ENCODE measurements around the gene DCUN1D1. TPM values are rescaled to one million over a fixed set of nuclear protein-coding genes. Genes with fewer than 3 reads are reported as not detected.

Gene DCUN1D1
- total and polyA plus RNA-seq, 2 of the 8 experiments (the other 6 are each of a cell fraction or from before 2014, with no cell fraction given): 6.8 to 70.3 TPM

DNA sequence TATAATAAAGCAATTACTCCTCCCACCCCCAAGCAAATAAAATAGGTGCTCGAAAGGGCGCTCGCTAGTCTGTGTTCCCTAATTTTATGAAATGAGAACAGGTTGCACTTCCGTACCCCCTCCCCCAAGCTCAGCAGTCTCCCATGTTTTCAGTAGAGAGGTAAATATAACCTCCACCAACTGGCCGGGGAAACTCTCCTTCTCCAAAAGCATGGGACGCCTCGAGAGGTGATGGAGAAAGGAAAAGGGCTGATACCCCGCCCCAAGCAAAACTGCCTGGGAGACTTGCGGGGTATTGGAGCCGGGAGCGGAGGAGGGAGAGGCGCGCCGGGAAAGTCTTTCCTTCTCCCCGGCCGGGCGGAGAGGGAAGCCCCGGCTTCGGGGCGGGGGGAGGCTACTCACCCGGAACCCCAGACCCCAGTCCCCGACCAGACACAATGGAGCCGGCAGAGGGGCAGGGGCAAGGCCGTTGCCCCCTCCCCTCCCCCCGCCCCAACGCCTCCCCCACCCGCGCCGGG, 605 bp downstream of the DCUN1D1 start (continued):
- TF ChIP-seq TAF7 (optimal IDR thresholded peaks at IDR 0.05; ENCODE audit: borderline replicate concordance, low read depth, low read length) (peak; percentile 39), BCL11A (IDR thresholded peaks at IDR 0.05; ENCODE audit: low read depth in 2 of 2, low read length in 2 of 2) (no peak), POLR2AphosphoS5 (IDR thresholded peaks at IDR 0.05; ENCODE audit: low read depth, low read length) (no peak), SIX5 (IDR thresholded peaks at IDR 0.05; ENCODE audit: low read depth, low read length) (no peak), CTBP2 (IDR thresholded peaks at IDR 0.05; ENCODE audit: borderline replicate concordance, insufficient read depth, insufficient read length, low read length) (peak; percentile 33), RNF2 (IDR thresholded peaks at IDR 0.05; ENCODE audit: borderline replicate concordance, low read depth, low read length, missing control alignments, poor library complexity, severe bottlenecking) (no peak), ASH2L (IDR thresholded peaks at IDR 0.05; ENCODE audit: low read length) (peak; percentile 87)
- TF ChIP-seq, protein P1, sequence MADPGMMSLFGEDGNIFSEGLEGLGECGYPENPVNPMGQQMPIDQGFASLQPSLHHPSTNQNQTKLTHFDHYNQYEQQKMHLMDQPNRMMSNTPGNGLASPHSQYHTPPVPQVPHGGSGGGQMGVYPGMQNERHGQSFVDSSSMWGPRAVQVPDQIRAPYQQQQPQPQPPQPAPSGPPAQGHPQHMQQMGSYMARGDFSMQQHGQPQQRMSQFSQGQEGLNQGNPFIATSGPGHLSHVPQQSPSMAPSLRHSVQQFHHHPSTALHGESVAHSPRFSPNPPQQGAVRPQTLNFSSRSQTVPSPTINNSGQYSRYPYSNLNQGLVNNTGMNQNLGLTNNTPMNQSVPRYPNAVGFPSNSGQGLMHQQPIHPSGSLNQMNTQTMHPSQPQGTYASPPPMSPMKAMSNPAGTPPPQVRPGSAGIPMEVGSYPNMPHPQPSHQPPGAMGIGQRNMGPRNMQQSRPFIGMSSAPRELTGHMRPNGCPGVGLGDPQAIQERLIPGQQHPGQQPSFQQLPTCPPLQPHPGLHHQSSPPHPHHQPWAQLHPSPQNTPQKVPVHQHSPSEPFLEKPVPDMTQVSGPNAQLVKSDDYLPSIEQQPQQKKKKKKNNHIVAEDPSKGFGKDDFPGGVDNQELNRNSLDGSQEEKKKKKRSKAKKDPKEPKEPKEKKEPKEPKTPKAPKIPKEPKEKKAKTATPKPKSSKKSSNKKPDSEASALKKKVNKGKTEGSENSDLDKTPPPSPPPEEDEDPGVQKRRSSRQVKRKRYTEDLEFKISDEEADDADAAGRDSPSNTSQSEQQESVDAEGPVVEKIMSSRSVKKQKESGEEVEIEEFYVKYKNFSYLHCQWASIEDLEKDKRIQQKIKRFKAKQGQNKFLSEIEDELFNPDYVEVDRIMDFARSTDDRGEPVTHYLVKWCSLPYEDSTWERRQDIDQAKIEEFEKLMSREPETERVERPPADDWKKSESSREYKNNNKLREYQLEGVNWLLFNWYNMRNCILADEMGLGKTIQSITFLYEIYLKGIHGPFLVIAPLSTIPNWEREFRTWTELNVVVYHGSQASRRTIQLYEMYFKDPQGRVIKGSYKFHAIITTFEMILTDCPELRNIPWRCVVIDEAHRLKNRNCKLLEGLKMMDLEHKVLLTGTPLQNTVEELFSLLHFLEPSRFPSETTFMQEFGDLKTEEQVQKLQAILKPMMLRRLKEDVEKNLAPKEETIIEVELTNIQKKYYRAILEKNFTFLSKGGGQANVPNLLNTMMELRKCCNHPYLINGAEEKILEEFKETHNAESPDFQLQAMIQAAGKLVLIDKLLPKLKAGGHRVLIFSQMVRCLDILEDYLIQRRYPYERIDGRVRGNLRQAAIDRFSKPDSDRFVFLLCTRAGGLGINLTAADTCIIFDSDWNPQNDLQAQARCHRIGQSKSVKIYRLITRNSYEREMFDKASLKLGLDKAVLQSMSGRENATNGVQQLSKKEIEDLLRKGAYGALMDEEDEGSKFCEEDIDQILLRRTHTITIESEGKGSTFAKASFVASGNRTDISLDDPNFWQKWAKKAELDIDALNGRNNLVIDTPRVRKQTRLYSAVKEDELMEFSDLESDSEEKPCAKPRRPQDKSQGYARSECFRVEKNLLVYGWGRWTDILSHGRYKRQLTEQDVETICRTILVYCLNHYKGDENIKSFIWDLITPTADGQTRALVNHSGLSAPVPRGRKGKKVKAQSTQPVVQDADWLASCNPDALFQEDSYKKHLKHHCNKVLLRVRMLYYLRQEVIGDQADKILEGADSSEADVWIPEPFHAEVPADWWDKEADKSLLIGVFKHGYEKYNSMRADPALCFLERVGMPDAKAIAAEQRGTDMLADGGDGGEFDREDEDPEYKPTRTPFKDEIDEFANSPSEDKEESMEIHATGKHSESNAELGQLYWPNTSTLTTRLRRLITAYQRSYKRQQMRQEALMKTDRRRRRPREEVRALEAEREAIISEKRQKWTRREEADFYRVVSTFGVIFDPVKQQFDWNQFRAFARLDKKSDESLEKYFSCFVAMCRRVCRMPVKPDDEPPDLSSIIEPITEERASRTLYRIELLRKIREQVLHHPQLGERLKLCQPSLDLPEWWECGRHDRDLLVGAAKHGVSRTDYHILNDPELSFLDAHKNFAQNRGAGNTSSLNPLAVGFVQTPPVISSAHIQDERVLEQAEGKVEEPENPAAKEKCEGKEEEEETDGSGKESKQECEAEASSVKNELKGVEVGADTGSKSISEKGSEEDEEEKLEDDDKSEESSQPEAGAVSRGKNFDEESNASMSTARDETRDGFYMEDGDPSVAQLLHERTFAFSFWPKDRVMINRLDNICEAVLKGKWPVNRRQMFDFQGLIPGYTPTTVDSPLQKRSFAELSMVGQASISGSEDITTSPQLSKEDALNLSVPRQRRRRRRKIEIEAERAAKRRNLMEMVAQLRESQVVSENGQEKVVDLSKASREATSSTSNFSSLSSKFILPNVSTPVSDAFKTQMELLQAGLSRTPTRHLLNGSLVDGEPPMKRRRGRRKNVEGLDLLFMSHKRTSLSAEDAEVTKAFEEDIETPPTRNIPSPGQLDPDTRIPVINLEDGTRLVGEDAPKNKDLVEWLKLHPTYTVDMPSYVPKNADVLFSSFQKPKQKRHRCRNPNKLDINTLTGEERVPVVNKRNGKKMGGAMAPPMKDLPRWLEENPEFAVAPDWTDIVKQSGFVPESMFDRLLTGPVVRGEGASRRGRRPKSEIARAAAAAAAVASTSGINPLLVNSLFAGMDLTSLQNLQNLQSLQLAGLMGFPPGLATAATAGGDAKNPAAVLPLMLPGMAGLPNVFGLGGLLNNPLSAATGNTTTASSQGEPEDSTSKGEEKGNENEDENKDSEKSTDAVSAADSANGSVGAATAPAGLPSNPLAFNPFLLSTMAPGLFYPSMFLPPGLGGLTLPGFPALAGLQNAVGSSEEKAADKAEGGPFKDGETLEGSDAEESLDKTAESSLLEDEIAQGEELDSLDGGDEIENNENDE (IDR thresholded peaks at IDR 0.05; ENCODE audit: insufficient replicate concordance, low read length): no peak
- TF ChIP-seq, protein P2, sequence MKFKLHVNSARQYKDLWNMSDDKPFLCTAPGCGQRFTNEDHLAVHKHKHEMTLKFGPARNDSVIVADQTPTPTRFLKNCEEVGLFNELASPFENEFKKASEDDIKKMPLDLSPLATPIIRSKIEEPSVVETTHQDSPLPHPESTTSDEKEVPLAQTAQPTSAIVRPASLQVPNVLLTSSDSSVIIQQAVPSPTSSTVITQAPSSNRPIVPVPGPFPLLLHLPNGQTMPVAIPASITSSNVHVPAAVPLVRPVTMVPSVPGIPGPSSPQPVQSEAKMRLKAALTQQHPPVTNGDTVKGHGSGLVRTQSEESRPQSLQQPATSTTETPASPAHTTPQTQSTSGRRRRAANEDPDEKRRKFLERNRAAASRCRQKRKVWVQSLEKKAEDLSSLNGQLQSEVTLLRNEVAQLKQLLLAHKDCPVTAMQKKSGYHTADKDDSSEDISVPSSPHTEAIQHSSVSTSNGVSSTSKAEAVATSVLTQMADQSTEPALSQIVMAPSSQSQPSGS (IDR thresholded peaks at IDR 0.05; ENCODE audit: low read length): no peak
